ENCODE measurements around the gene PSMD6. TPM values are rescaled to one million over a fixed set of nuclear protein-coding genes. Genes with fewer than 3 reads are reported as not detected.

Gene PSMD6
- total and polyA plus RNA-seq, 10 of the 15 experiments (the other 5 are each of a cell fraction or from before 2014, with no cell fraction given): 68.7 to 199 (median 106) TPM

DNA sequence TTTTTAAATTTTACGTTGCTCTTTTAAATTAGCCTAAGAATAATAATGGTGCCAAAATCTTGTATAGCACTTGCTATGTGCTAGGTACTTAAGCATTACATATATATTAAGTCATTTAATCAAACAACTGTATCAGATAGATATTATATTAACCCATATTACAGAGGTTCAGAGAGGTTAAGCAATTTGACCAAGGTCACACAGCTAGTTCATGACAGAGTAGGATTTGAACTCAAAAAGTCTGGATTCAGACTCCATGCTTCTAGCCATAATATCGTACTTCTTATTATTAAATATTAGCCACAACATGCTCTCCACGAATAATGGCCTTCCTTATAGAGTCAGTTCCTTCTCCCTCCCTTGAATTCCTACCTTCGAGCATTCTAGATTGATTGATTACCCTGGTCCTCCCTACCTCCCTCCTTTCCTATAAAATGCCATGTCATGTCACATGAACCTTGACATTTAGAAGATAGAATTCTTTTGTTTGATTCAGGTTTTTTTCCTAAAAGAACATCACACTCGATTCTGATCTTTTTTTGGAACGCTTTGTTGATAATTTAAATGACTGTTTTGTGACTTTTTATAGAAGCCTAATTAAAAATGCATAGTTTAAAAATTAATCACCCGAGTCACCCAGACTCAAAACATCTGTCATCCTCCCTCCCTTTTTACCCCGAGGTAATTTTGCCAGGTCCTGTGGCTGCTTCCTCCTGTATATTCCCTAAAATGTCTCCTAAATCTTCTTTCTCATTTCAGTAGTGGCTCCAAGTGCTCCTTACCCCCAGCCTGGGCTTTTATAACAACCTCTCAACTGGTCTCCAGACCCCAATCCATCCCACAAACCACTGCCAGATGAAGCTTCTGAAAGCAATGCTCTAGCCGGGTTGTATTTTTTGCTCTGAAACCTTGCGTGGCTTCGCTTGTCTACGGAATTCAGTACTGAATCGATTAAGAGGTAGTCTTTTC lies 8.5 kb upstream of the PSMD6 start:
- 50% methylated on average over 13 of the region's 13 CpGs for WGBS (ENCODE audit: insufficient coverage, insufficient replicate concordance, low lambda C conversion rate, missing lambda C conversion rate)

More for the DNA sequence above, 8.5 kb upstream of the PSMD6 start:
- Histone ChIP-seq H2AFZ (ENCODE audit: control insufficient read depth, low read depth, low read length) (no peak overlapping the region), H3K9me3 (replicated peaks; ENCODE audit: control insufficient read depth, insufficient read depth, low read length) (no peaks in the 10 kb centered on the region; the same call in 2 of the 3 replicates), H4K20me1 (ENCODE audit: control insufficient read depth, insufficient read depth) (no peaks in the 10 kb centered on the region), H3K4me3 (no peak overlapping the region), H3K4me2 (ENCODE audit: control insufficient read depth, insufficient read depth) (no peak overlapping the region), H3K36me3 (ENCODE audit: control insufficient read depth in 2 of 2, insufficient read depth in 2 of 2, low read length in 1 of 2) (no peaks in the 10 kb centered on the region), H3K27me3 (replicated peaks in 1 of 2; ENCODE audit: control insufficient read depth in 2 of 2, insufficient read depth in 2 of 2, low read length in 1 of 2) (no peaks in the 10 kb centered on the region), H3K79me2 (ENCODE audit: control insufficient read depth, insufficient read depth, low read length) (no peaks in the 10 kb centered on the region), H3K9ac (ENCODE audit: control insufficient read depth, insufficient read depth, low read length) (no peak overlapping the region), H3K27ac (ENCODE audit: control insufficient read depth, insufficient read depth) (no peak overlapping the region), H3K4me1 (ENCODE audit: control insufficient read depth, insufficient read depth, low read length) (no peaks in the 10 kb centered on the region; the same call in 1 of the 2 replicates)
- RAD21 ChIA-PET (ENCODE audit: unreplicated experiment): interaction anchor here (0.6 to 3.1 kb wide), 9 partner anchors 132 to 499 kb away, joined by 3 to 47 read pairs (median 7); partner anchors contain the start of gene PRICKLE2
- SMC1A ChIA-PET (ENCODE audit: uncharacterized antibody, unreplicated experiment): interaction anchor here (0.6 to 7.3 kb wide), 15 partner anchors 9 to 453 kb away, joined by 3 to 98 read pairs (median 4); partner anchors contain the start of gene PRICKLE2
- no peak for ATAC-seq
- POLR2A ChIA-PET: no interaction called here
- TF ChIP-seq NFXL1 (IDR thresholded peaks at IDR 0.05; ENCODE audit: borderline replicate concordance) (peak; percentile 90), ZNF217 (IDR thresholded peaks at IDR 0.05) (0 out of 2 replicates have a peak, but pooled peaks have one; percentile 30)
- TF ChIP-seq, protein P1, sequence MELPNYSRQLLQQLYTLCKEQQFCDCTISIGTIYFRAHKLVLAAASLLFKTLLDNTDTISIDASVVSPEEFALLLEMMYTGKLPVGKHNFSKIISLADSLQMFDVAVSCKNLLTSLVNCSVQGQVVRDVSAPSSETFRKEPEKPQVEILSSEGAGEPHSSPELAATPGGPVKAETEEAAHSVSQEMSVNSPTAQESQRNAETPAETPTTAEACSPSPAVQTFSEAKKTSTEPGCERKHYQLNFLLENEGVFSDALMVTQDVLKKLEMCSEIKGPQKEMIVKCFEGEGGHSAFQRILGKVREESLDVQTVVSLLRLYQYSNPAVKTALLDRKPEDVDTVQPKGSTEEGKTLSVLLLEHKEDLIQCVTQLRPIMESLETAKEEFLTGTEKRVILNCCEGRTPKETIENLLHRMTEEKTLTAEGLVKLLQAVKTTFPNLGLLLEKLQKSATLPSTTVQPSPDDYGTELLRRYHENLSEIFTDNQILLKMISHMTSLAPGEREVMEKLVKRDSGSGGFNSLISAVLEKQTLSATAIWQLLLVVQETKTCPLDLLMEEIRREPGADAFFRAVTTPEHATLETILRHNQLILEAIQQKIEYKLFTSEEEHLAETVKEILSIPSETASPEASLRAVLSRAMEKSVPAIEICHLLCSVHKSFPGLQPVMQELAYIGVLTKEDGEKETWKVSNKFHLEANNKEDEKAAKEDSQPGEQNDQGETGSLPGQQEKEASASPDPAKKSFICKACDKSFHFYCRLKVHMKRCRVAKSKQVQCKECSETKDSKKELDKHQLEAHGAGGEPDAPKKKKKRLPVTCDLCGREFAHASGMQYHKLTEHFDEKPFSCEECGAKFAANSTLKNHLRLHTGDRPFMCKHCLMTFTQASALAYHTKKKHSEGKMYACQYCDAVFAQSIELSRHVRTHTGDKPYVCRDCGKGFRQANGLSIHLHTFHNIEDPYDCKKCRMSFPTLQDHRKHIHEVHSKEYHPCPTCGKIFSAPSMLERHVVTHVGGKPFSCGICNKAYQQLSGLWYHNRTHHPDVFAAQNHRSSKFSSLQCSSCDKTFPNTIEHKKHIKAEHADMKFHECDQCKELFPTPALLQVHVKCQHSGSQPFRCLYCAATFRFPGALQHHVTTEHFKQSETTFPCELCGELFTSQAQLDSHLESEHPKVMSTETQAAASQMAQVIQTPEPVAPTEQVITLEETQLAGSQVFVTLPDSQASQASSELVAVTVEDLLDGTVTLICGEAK (IDR thresholded peaks at IDR 0.05; ENCODE audit: borderline replicate concordance): no peak
- TF ChIP-seq, protein P2, sequence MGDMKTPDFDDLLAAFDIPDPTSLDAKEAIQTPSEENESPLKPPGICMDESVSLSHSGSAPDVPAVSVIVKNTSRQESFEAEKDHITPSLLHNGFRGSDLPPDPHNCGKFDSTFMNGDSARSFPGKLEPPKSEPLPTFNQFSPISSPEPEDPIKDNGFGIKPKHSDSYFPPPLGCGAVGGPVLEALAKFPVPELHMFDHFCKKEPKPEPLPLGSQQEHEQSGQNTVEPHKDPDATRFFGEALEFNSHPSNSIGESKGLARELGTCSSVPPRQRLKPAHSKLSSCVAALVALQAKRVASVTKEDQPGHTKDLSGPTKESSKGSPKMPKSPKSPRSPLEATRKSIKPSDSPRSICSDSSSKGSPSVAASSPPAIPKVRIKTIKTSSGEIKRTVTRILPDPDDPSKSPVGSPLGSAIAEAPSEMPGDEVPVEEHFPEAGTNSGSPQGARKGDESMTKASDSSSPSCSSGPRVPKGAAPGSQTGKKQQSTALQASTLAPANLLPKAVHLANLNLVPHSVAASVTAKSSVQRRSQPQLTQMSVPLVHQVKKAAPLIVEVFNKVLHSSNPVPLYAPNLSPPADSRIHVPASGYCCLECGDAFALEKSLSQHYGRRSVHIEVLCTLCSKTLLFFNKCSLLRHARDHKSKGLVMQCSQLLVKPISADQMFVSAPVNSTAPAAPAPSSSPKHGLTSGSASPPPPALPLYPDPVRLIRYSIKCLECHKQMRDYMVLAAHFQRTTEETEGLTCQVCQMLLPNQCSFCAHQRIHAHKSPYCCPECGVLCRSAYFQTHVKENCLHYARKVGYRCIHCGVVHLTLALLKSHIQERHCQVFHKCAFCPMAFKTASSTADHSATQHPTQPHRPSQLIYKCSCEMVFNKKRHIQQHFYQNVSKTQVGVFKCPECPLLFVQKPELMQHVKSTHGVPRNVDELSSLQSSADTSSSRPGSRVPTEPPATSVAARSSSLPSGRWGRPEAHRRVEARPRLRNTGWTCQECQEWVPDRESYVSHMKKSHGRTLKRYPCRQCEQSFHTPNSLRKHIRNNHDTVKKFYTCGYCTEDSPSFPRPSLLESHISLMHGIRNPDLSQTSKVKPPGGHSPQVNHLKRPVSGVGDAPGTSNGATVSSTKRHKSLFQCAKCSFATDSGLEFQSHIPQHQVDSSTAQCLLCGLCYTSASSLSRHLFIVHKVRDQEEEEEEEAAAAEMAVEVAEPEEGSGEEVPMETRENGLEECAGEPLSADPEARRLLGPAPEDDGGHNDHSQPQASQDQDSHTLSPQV (IDR thresholded peaks at IDR 0.05): no peak
- in situ Hi-C loops (cut with MboI): loop anchor here (5.0 kb wide), 1 partner anchor 450 kb away; no protein-coding TSS in a partner anchor
- intact Hi-C loops (cut with micrococcal nuclease; ENCODE audit: unreplicated experiment): loop anchor here (10.0 kb wide), 1 partner anchor 193 kb away; the partner anchor contains the start of gene PRICKLE2
- CTCF ChIA-PET: interaction anchor here (0.6 to 6.3 kb wide), 19 partner anchors 8 to 475 kb away, joined by 3 to 99 read pairs (median 5); partner anchors contain the start of gene PRICKLE2
- DNase-seq (ENCODE audit: low read depth, low spot score): no peak
- BruUV-seq (replicated peaks): no TSS peak
- FAIRE-seq: no peak
